Astrocyte of the spinal cord (primary cell): ENCODE results near the gene SLC4A7.
"Not testable (repeated sequence)": the region's sequence is repeated elsewhere in the genome, so short reads cannot be mapped to it uniquely, and the experiment has no call there.

ENCODE experiments used
- DNase-seq: peaks from one replicate; pipeline ENCODE4 v3.0.0; 2011; ENCODE audit warnings: low read depth, low spot score
- H3K4me3 ChIP-seq: 2 replicates; pipeline ENCODE4 v1.5.1; 2011; ENCODE audit warnings: low read depth, mild to moderate bottlenecking, low read length, moderate library complexity
- in situ Hi-C: cut with HindIII; loops from 2 replicates; pipeline ENCODE4 v1.10.0; 2017; ENCODE audit warnings: low sequenced_read_pairs
- TF ChIP-seq, protein P1 (sequence below): IDR thresholded peaks from 2 replicates; pipeline ENCODE4 v1.5.1; 2012; ENCODE audit warnings: low read depth, mild to moderate bottlenecking, low read length, inconsistent platforms

SLC4A7 gene

DNA sequence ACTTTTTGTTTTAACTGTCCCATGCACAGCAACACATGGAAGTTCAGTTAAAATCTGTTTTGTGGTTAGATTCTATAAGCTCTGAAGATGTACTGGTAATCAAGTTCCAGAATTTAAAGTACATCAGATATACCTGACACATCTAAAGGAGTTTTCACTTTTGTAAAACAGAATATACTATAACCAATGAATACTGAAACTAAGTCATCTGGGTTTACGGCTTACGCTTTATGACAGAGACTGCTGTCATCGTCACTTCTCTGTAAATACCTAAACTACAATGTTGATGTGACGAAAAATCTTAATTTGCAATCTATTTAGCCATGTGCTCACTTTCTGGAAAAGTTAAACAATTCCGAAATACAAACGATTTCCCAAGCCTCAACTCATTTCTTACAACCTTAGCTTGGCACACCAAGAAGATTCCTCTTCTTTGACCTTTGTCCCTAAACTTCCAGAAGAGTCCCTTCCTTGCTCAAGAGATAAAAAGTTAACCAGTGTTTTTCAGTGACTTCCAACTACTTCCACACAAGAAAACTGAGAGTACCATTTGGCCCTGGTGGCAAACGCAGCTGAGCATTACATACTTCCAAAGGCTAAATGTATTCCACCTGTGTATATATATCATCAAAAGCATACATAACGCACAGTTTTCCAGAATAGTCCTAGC lies 58.2 kb downstream of the SLC4A7 start:
- H3K4me3 ChIP-seq, result no peak overlapping the region
- no peak for DNase-seq
- TF ChIP-seq, protein P1, sequence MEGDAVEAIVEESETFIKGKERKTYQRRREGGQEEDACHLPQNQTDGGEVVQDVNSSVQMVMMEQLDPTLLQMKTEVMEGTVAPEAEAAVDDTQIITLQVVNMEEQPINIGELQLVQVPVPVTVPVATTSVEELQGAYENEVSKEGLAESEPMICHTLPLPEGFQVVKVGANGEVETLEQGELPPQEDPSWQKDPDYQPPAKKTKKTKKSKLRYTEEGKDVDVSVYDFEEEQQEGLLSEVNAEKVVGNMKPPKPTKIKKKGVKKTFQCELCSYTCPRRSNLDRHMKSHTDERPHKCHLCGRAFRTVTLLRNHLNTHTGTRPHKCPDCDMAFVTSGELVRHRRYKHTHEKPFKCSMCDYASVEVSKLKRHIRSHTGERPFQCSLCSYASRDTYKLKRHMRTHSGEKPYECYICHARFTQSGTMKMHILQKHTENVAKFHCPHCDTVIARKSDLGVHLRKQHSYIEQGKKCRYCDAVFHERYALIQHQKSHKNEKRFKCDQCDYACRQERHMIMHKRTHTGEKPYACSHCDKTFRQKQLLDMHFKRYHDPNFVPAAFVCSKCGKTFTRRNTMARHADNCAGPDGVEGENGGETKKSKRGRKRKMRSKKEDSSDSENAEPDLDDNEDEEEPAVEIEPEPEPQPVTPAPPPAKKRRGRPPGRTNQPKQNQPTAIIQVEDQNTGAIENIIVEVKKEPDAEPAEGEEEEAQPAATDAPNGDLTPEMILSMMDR, result no peak
- in situ Hi-C loops, result no loop called here

DNA sequence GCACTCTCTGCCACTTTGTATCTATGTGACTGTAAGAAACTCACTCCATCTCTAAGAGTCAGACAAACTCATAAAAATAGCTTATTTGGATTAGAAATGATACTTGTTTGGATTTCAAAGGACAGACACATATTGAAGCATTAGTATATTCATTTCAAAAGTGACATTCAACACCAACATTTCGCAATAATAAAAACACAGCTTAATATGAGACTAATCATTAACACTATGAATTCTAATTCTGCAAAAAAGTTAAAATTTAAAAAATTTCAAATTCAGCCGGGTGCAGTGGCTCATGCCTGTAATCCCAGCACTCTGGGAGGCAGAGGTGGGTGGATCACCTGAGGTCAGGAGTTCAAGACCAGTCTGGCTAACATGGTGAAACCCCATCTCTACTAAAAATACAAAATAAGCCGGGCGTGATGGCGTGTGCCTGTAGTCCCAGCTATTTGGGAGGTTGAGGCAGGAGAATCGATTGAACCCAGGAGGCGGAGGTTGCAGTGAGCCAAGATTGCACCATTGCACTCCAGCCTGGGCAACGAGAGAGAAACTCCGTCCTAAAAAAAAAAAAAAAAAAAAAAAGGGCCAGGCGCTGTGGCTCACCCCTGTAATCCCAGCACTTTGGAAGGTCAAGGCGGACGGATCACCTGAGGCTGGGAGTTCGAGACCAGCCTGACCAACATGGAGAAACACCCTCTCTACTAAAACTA lies 59.2 kb downstream of the SLC4A7 start:
- DNase-seq, in situ Hi-C loops, H3K4me3 ChIP-seq: not testable (repeated sequence)

DNA sequence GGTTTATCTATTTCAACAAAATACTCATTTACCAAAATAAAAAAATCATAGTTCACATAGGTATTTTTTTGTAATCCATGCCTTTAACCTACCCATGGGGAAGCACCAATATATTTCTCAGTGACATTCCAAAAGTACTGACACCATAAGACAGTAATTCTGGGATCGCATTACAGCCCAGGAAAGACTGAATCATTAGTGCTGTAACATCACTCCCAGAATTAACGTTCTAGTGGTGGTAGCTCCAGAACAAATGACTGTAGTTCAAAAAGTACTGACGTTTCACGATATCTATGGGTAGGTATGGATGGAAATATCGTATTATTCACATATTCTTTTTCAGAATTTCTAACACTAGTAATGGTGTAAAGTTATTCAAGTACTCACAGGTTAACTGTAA lies 60.7 kb downstream of the SLC4A7 start:
- in situ Hi-C loops, result no loop called here
- TF ChIP-seq, protein P1, result no peak
- peak; percentile 70 for DNase-seq
- H3K4me3 ChIP-seq, result no peak overlapping the region

DNA sequence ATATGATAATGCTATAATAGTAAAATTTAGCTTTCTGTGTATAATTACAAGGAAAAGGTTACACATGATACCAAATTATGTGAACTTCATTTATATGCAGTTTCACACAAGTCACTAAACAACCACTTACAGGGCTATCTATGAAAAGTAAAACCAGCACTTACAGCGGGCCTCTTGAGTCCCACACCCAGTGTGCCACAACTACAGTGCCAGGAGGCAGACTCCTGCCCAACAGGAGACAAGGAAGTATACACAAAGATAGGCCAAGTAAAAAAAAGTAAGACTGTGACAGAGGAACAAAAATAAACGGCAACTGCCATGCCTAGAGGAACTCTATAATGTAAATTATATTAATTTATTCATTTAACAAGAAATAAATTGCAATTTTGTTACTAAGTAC lies 61.6 kb downstream of the SLC4A7 start:
- in situ Hi-C loops, result no loop called here
- TF ChIP-seq, protein P1, result no peak
- no peak overlapping the region for H3K4me3 ChIP-seq
- no peak for DNase-seq

DNA sequence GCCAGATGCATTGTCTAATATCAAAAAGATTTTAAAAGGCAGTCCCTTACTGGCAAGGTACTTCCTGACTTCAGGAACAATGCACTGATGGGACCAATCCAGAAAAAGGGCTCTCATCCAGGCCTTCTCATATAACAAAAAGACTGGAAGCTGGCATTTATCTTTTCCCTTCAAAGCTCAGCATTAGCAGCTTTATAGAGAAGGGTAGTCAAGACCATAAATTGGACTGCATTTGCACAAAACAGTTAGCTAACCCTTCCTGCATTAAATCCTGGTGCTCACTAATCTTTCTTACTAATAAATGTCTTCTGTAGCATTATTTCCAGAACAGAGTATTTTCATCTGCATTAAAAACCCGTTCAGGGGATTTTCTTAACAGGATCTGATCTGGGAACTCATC lies 69.0 kb downstream of the SLC4A7 start:
- H3K4me3 ChIP-seq, result no peak overlapping the region
- in situ Hi-C loops, result no loop called here
- DNase-seq, result no peak

DNA sequence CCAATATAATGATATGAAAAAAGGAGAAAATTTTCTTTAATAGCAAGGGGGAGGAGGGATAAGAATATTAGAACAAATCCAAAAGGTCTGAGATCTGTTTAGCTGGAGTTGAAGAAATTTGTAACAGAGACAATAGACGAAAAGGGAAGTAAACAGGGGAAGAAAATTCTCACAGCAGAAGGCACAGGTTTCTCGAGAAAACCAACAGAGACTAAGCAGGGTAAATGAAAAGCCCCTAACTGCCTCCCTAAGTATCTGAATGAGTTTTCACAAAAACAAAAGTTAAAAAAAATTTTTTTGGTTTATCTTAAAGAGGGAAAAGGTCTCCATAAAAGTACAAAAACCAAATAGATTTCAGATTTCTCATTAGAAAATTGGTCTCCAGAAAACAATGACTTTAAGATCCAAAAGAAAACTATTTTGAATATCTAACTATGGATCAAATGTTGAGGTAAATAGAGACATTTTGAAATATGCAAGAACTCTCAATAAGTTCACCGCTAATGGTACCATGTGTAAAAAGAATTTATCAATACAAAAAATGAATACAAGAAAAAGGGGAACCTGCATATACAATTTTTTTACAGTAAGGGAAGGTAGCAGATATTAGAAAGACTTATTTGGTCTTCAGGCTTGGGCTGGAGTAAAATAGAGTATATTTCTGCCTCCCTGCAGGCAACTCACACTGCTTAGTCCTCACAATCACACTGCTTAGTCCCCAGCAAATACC lies 91.1 kb downstream of the SLC4A7 start:
- TF ChIP-seq, protein P1, result no peak
- H3K4me3 ChIP-seq, result no peak overlapping the region
- DNase-seq, result no peak
- in situ Hi-C loops, result no loop called here

More for the DNA sequence above, 69.0 kb downstream of the SLC4A7 start:
- TF ChIP-seq, protein P1, result no peak

DNA sequence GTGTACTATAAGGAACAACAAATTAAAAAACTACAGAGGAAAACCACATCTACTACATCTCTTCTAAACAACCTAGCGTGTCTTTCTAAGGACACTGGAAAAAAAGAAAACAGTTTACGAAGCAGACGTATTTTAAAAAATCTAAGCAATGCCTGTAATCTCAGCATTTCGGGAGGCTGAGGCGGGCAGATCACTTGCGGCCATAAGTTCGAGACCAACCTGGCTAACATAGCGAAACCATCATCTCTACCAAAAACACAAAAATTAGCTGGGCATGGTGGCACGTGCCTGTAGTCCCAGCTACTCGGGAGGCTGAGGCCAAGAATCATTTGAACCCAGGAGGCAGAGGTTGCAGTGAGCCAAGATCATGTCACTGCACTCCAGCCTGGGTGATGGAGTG lies 91.8 kb downstream of the SLC4A7 start:
- H3K4me3 ChIP-seq, DNase-seq, in situ Hi-C loops: not testable (repeated sequence)
